ENCODE data around the gene MYBBP1A. TPM values are rescaled to one million over a fixed set of nuclear protein-coding genes. Genes with fewer than 3 reads are reported as not detected.

Gene MYBBP1A
- total and polyA plus RNA-seq, 2 experiments from 2014 or later: 70.7 to 213 TPM

- peaks cover 18% of the 10 kb centered on the region for H3K4me1 ChIP-seq (ENCODE audit: insufficient read depth)
- no peaks in the 10 kb centered on the region for H3K79me2 ChIP-seq (replicated peaks; ENCODE audit: insufficient read depth)
- no peak overlapping the region for H3K27ac Mint-ChIP-seq
- peaks cover 38% of the 10 kb centered on the region for H3K4me1 Mint-ChIP-seq
- no peaks in the 10 kb centered on the region; the same call in 2 of the 3 replicates for H3K36me3 Mint-ChIP-seq (ENCODE audit: low read depth)
- DNase-seq (ENCODE audit: low spot score) (no peak), ATAC-seq (no peak)
- H3K4me3 ChIP-seq: no peak overlapping the region
- H3K27me3 Mint-ChIP-seq (ENCODE audit: insufficient read depth, low read depth, poor library complexity): peaks cover 20% of the 10 kb centered on the region
- no peaks in the 10 kb centered on the region for H3K27me3 ChIP-seq (ENCODE audit: insufficient read depth)
- no peaks in the 10 kb centered on the region for H4K20me1 ChIP-seq (replicated peaks; ENCODE audit: insufficient read depth)
- no peak overlapping the region for H3K27ac ChIP-seq (ENCODE audit: low read depth)
- H2AFZ ChIP-seq: no peak overlapping the region
- no peaks in the 10 kb centered on the region for H3K36me3 ChIP-seq (ENCODE audit: insufficient read depth)
- H3K9me2 ChIP-seq (ENCODE audit: insufficient read depth): no peaks in the 10 kb centered on the region
- H3K4me3 Mint-ChIP-seq: no peak overlapping the region
- no peak overlapping the region for H3K4me2 ChIP-seq
- no peaks in the 10 kb centered on the region for H3K9me3 Mint-ChIP-seq
- H3F3A ChIP-seq (replicated peaks; ENCODE audit: low read depth): 0 out of 2 replicates have a peak, but pooled peaks cover 9% of the 10 kb centered on the region
- TF ChIP-seq POLR2AphosphoS5 (IDR thresholded peaks at IDR 0.05; ENCODE audit: low read depth): no peak
- TF ChIP-seq ZNF462 (CRISPR knock-in tag; IDR thresholded peaks at IDR 0.05): no peak
- no peak for TF ChIP-seq ZNF331 (CRISPR knock-in tag; IDR thresholded peaks at IDR 0.05; ENCODE audit: low read depth)
- TF ChIP-seq NANOG (IDR thresholded peaks at IDR 0.05; ENCODE audit: borderline replicate concordance): no peak
Measured at GRCh38 chr17:4604111-4604644, 49.0 kb upstream of the MYBBP1A start.

- Histone ChIP-seq H3K27ac (ENCODE audit: low read depth) (no peak overlapping the region), H2AFZ (no peak overlapping the region), H3K79me2 (replicated peaks; ENCODE audit: insufficient read depth) (no peaks in the 10 kb centered on the region), H3K9me2 (ENCODE audit: insufficient read depth) (no peaks in the 10 kb centered on the region), H3K4me3 (no peak overlapping the region), H3K4me1 (ENCODE audit: insufficient read depth) (peaks cover 23% of the 10 kb centered on the region), H3F3A (replicated peaks; ENCODE audit: low read depth) (0 out of 2 replicates have a peak, but pooled peaks cover 9% of the 10 kb centered on the region), H3K36me3 (ENCODE audit: insufficient read depth) (no peaks in the 10 kb centered on the region), H3K4me2 (no peak overlapping the region), H3K27me3 (ENCODE audit: insufficient read depth) (no peaks in the 10 kb centered on the region), H4K20me1 (replicated peaks; ENCODE audit: insufficient read depth) (no peaks in the 10 kb centered on the region)
- Mint-ChIP-seq H3K9me3 (no peaks in the 10 kb centered on the region), H3K27ac (no peak overlapping the region), H3K27me3 (ENCODE audit: insufficient read depth, low read depth, poor library complexity) (peaks cover 20% of the 10 kb centered on the region), H3K4me1 (peaks cover 38% of the 10 kb centered on the region), H3K4me3 (no peak overlapping the region), H3K36me3 (ENCODE audit: low read depth) (no peaks in the 10 kb centered on the region; the same call in 2 of the 3 replicates)
- TF ChIP-seq ZNF114 (CRISPR knock-in tag; IDR thresholded peaks at IDR 0.05): no peak
- ATAC-seq (no peak), DNase-seq (ENCODE audit: low spot score) (no peak)
Measured at GRCh38 chr17:4602041-4602440, 46.9 kb upstream of the MYBBP1A start.
